Measurements from ENCODE around the gene SETX.

DNA sequence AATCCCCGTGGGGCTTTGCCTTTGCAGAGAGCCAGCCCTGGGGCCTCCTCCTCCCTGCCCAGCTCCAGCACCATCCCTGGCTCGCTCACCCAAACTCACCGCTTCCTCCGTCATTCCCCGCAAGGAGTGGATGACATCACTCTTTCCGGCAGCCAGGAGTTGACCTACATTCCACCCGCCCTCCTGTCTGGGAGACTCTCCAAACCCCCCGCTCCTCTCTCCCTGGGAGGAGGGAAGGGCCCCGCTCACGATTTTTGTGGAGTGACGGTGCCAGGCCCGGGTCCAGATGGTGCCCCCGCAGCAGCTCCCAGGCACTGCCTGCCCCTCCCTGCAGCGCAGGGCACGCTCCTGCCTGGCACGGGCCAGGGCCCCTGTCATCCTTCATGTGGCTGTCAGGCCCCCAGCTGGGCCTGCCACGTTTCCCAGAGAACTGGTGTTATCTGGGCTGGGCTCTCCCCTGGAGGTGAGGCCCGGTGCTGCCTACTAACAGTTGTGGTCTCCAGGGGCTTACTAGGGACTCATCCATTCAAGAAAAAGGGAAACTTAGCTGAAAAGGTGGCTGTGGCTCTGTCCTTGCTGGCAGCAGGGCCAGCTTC, 140.7 kb downstream of the SETX start:
- TF ChIP-seq, protein P1, sequence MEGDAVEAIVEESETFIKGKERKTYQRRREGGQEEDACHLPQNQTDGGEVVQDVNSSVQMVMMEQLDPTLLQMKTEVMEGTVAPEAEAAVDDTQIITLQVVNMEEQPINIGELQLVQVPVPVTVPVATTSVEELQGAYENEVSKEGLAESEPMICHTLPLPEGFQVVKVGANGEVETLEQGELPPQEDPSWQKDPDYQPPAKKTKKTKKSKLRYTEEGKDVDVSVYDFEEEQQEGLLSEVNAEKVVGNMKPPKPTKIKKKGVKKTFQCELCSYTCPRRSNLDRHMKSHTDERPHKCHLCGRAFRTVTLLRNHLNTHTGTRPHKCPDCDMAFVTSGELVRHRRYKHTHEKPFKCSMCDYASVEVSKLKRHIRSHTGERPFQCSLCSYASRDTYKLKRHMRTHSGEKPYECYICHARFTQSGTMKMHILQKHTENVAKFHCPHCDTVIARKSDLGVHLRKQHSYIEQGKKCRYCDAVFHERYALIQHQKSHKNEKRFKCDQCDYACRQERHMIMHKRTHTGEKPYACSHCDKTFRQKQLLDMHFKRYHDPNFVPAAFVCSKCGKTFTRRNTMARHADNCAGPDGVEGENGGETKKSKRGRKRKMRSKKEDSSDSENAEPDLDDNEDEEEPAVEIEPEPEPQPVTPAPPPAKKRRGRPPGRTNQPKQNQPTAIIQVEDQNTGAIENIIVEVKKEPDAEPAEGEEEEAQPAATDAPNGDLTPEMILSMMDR (conservative IDR thresholded peaks at IDR 0.05; ENCODE audit: low read length): no peak
- TF ChIP-seq EZH2phosphoT487 (IDR thresholded peaks at IDR 0.05; ENCODE audit: borderline replicate concordance, low read depth, low read length): no peak

Measured in OCI-LY7 (cell line).